CD4-positive, alpha-beta memory T cell (primary cell): ENCODE measurements around the gene MEIOB. TPM values are rescaled to one million over a fixed set of nuclear protein-coding genes. Genes with fewer than 3 reads are reported as not detected.
"Not testable (repeated sequence)": the region's sequence is repeated elsewhere in the genome, so short reads cannot be mapped to it uniquely, and the experiment has no call there.

Experiments
- CTCF ChIA-PET: fragments of 350-600 bp; sonication (Branson Sonifier 250); formaldehyde crosslinking; loops from one replicate; lab custom pipeline; 2021; ENCODE audit warnings: inconsistent platforms; ENCODE audit not compliant: partially characterized antibody; lab: Charles Lee
- POLR2A ChIA-PET: fragments of 350-600 bp; sonication (Branson Sonifier 250); formaldehyde crosslinking; loops from one replicate; lab custom pipeline; 2021; ENCODE audit not compliant: partially characterized antibody; lab: Charles Lee
- DNase-seq, 5 donors: peaks; one replicate each; pipeline versions ENCODE4 v3.0.0 to v3.0.0-alpha.2; 2020 to 2022; ENCODE audit warnings: mixed read lengths in 1 of 5
- H3K27ac ChIP-seq: one replicate; pipeline ENCODE4 v1.7.0; 2013; ENCODE audit warnings: low read depth, low read length
- H3K27me3 ChIP-seq: 2 replicates; pipeline ENCODE4 v1.7.0; 2013; ENCODE audit warnings: mild to moderate bottlenecking, low read length, moderate library complexity; ENCODE audit not compliant: insufficient read depth
- H3K36me3 ChIP-seq: 2 replicates; pipeline ENCODE4 v1.7.0; 2013; ENCODE audit warnings: mild to moderate bottlenecking, low read length, moderate library complexity; ENCODE audit not compliant: insufficient read depth
- H3K4me1 ChIP-seq: 2 replicates; pipeline ENCODE4 v1.7.0; 2013; ENCODE audit warnings: mild to moderate bottlenecking, low read length, moderate library complexity; ENCODE audit not compliant: insufficient read depth
- H3K4me3 ChIP-seq, 2 donors: one replicate each; pipeline ENCODE4 v1.7.0; 2013; ENCODE audit warnings: low read length in 2 of 2, mild to moderate bottlenecking in 1 of 2
- H3K9me3 ChIP-seq, 2 donors: one replicate each; pipeline ENCODE4 v1.7.0; 2013; ENCODE audit warnings: low read length in 2 of 2, control low read depth in 1 of 2; ENCODE audit not compliant: control insufficient read depth in 1 of 2
- H3K27ac Mint-ChIP-seq, 7 donors: one replicate each; pipeline ENCODE4 v1.8.0; 2020 to 2021; ENCODE audit warnings: mixed read lengths in 7 of 7, mild to moderate bottlenecking in 6 of 7, inconsistent platforms in 3 of 7, moderate library complexity in 3 of 7
- H3K27me3 Mint-ChIP-seq, 2 donors: one replicate each; pipeline ENCODE4 v1.8.0; 2020 to 2021; ENCODE audit warnings: mixed read lengths in 2 of 2
- H3K36me3 Mint-ChIP-seq, 2 donors: one replicate each; pipeline ENCODE4 v1.8.0; 2020 to 2021; ENCODE audit warnings: mixed read lengths in 2 of 2, inconsistent platforms in 1 of 2, mild to moderate bottlenecking in 1 of 2
- H3K4me1 Mint-ChIP-seq, 4 donors: one replicate each; pipeline ENCODE4 v1.8.0; 2020 to 2021; ENCODE audit warnings: mixed read lengths in 4 of 4, mild to moderate bottlenecking in 1 of 4
- H3K4me3 Mint-ChIP-seq, 8 donors: one replicate each; pipeline ENCODE4 v1.8.0; 2020 to 2021; ENCODE audit warnings: mixed read lengths in 8 of 8, mild to moderate bottlenecking in 7 of 8, moderate library complexity in 6 of 8, inconsistent platforms in 3 of 8
- H3K9me3 Mint-ChIP-seq, 8 donors: one replicate each; pipeline ENCODE4 v1.8.0; 2020 to 2021; ENCODE audit warnings: mixed read lengths in 8 of 8, mild to moderate bottlenecking in 5 of 8, inconsistent platforms in 3 of 8, moderate library complexity in 1 of 8
- intact Hi-C: fragments of 100-400 bp; cut with micrococcal nuclease; formaldehyde crosslinking; loops from one replicate; pipeline ENCODE4 v1.15.1; 2023
- polyA plus RNA-seq, 2 donors: library from polyadenylated mRNA; unstranded; fragments of 300-500 nt; fragmentation: Illumina TruSeq; gene quantifications; one replicate each; pipeline ENCODE4 v1.2.3, GENCODE V29; 2021
- total RNA-seq, 2 experiments: library from RNA; stranded (reverse); gene quantifications; one replicate each; pipeline ENCODE4 v1.2.3, GENCODE V29; 2021

The MEIOB gene
- total RNA-seq, result not detected
- polyA plus RNA-seq, result not detected

GRCh38 chr16:1871974-1872635 lies at the start of gene MEIOB:
Gene MEIOB, minus strand, starts transcription at chr16:1872164. Its CDS starts 3,989 bp downstream, at chr16:1868175.
- CTCF ChIA-PET, result interaction anchor here (0.8 kb wide), 1 partner anchor 215 kb away, joined by 3 read pairs; no protein-coding TSS in a partner anchor
- intact Hi-C loops, result no loop called here
- Mint-ChIP-seq H3K36me3 (no peaks in the 10 kb centered on the region), H3K4me3 (peak within 1 kb of the TSS in 6 of 8 donors; percentile 17 to 81 (median 55)), H3K9me3 (peaks cover 0 to 2% (median 0%) of the 10 kb centered on the region in 8 donors), H3K27me3 (peaks cover 13 to 19% of the 10 kb centered on the region in 2 donors), H3K4me1 (peaks cover 1 to 6% (median 3%) of the 10 kb centered on the region in 4 donors), H3K27ac (no peak within 1 kb of the TSS)
- Histone ChIP-seq H3K9me3 (no peaks in the 10 kb centered on the region), H3K27ac (no peak within 1 kb of the TSS), H3K36me3 (no peaks in the 10 kb centered on the region), H3K4me1 (no peaks in the 10 kb centered on the region), H3K4me3 (no peak within 1 kb of the TSS), H3K27me3 (peaks cover 6% of the 10 kb centered on the region)
- no peak for DNase-seq
- POLR2A ChIA-PET, result no interaction called here

- Mint-ChIP-seq H3K9me3 (peaks cover 0 to 2% (median 0%) of the 10 kb centered on the region in 8 donors), H3K4me1 (peaks cover 0 to 5% (median under 1%) of the 10 kb centered on the region in 4 donors), H3K27ac (no peak overlapping the region), H3K4me3 (no peak overlapping the region), H3K27me3 (peaks cover 33 to 39% of the 10 kb centered on the region in 2 donors), H3K36me3 (no peaks in the 10 kb centered on the region)
- no peaks in the 10 kb centered on the region for H3K4me1 ChIP-seq
- H3K4me3 ChIP-seq, result no peak overlapping the region
- H3K27ac ChIP-seq, result no peak overlapping the region
- CTCF ChIA-PET, result interaction anchor here (1.0 kb wide), 1 partner anchor 9 kb away, joined by 3 read pairs; no protein-coding TSS in a partner anchor
- H3K9me3 ChIP-seq, result no peaks in the 10 kb centered on the region
- H3K36me3 ChIP-seq, result no peaks in the 10 kb centered on the region
- no peak for DNase-seq
- POLR2A ChIA-PET, result no interaction called here
- peaks cover 16% of the 10 kb centered on the region for H3K27me3 ChIP-seq
- intact Hi-C loops, result loop anchor here (10.0 kb wide), 1 partner anchor 616 kb away; the partner anchor contains the start of gene UBE2I
These were observed 48.8 kb upstream of the MEIOB start for GRCh38 chr16:1920727-1921171.

GRCh38 chr16:1920122-1920521 lies 48.2 kb upstream of the MEIOB start:
- H3K4me3 Mint-ChIP-seq, H3K27ac Mint-ChIP-seq, DNase-seq, H3K4me1 ChIP-seq, H3K36me3 Mint-ChIP-seq, H3K9me3 ChIP-seq, H3K4me3 ChIP-seq, H3K27ac ChIP-seq, H3K4me1 Mint-ChIP-seq, POLR2A ChIA-PET, H3K36me3 ChIP-seq, H3K9me3 Mint-ChIP-seq: not testable (repeated sequence)
- intact Hi-C loops, result loop anchor here (10.0 kb wide), 1 partner anchor 615 kb away; the partner anchor contains the start of gene UBE2I
- peaks cover 16% of the 10 kb centered on the region for H3K27me3 ChIP-seq
- peaks cover 39 to 40% of the 10 kb centered on the region in 2 donors for H3K27me3 Mint-ChIP-seq
- CTCF ChIA-PET, result interaction anchor here (1.0 kb wide), 1 partner anchor 9 kb away, joined by 3 read pairs; no protein-coding TSS in a partner anchor

- DNase-seq, result no peak
- CTCF ChIA-PET, result interaction anchor here (1.0 kb wide), 1 partner anchor 10 kb away, joined by 3 read pairs; no protein-coding TSS in a partner anchor
- Histone ChIP-seq H3K4me3 (no peak overlapping the region), H3K4me1 (no peaks in the 10 kb centered on the region), H3K9me3 (no peaks in the 10 kb centered on the region), H3K27ac (no peak overlapping the region), H3K36me3 (no peaks in the 10 kb centered on the region), H3K27me3 (peaks cover 20% of the 10 kb centered on the region)
- Mint-ChIP-seq H3K27ac (no peak overlapping the region), H3K9me3 (peaks cover 0 to 2% (median 0%) of the 10 kb centered on the region in 8 donors), H3K36me3 (no peaks in the 10 kb centered on the region), H3K4me1 (peaks cover 0 to 5% (median under 1%) of the 10 kb centered on the region in 4 donors), H3K4me3 (no peak overlapping the region), H3K27me3 (peaks cover 43 to 44% of the 10 kb centered on the region in 2 donors)
- POLR2A ChIA-PET, result no interaction called here
- intact Hi-C loops, result no loop called here
These were observed 47.5 kb upstream of the MEIOB start for GRCh38 chr16:1919327-1919998.

GRCh38 chr16:1918351-1919326 lies 46.7 kb upstream of the MEIOB start, which contains the start of gene HS3ST6:
Gene HS3ST6, minus strand, starts transcription at chr16:1918415. Its CDS starts 92 bp downstream, at chr16:1918323.
- intact Hi-C loops, result no loop called here
- DNase-seq, result no peak
- peaks cover 0 to 2% (median 0%) of the 10 kb centered on the region in 8 donors for H3K9me3 Mint-ChIP-seq
- Histone ChIP-seq H3K4me3 (no peak within 1 kb of the TSS), H3K36me3 (no peaks in the 10 kb centered on the region), H3K27me3 (peaks cover 22% of the 10 kb centered on the region), H3K9me3 (no peaks in the 10 kb centered on the region), H3K27ac (no peak within 1 kb of the TSS), H3K4me1 (no peaks in the 10 kb centered on the region)
- ChIA-PET POLR2A (no interaction called here), CTCF (no interaction called here)
- H3K4me1 Mint-ChIP-seq, result peaks cover 0 to 5% (median under 1%) of the 10 kb centered on the region in 4 donors
- no peak within 1 kb of the TSS for H3K4me3 Mint-ChIP-seq
- no peaks in the 10 kb centered on the region for H3K36me3 Mint-ChIP-seq
- H3K27me3 Mint-ChIP-seq, result peaks cover 44% of the 10 kb centered on the region in 2 donors
- H3K27ac Mint-ChIP-seq, result no peak within 1 kb of the TSS

GRCh38 chr16:1917665-1918350 lies 45.8 kb upstream of the MEIOB start:
- intact Hi-C loops, result no loop called here
- no peak overlapping the region for H3K4me3 Mint-ChIP-seq
- H3K27ac Mint-ChIP-seq, result no peak overlapping the region
- Histone ChIP-seq H3K27me3 (peaks cover 16% of the 10 kb centered on the region), H3K36me3 (no peaks in the 10 kb centered on the region), H3K9me3 (no peaks in the 10 kb centered on the region), H3K4me3 (no peak overlapping the region), H3K27ac (no peak overlapping the region), H3K4me1 (no peaks in the 10 kb centered on the region)
- POLR2A ChIA-PET, result no interaction called here
- H3K27me3 Mint-ChIP-seq, result peaks cover 39 to 40% of the 10 kb centered on the region in 2 donors
- CTCF ChIA-PET, result no interaction called here
- H3K9me3 Mint-ChIP-seq, result peaks cover 0 to 2% (median 0%) of the 10 kb centered on the region in 8 donors
- no peak for DNase-seq
- H3K4me1 Mint-ChIP-seq, result peaks cover 0 to 5% (median under 1%) of the 10 kb centered on the region in 4 donors
- no peaks in the 10 kb centered on the region for H3K36me3 Mint-ChIP-seq
